Measurements from ENCODE around the gene SCYL1.

The SCYL1 gene

GRCh38 chr11:65572356-65573051, 47.6 kb downstream of the SCYL1 start, which contains the start of gene FAM89B:
FAM89B (plus strand) TSS chr11:65572538; CDS start chr11:65572670, 132 bp downstream.
- peak; percentile 92 for DNase-seq (ENCODE audit: low read depth)
- peak; percentile 24 for TF ChIP-seq POLR2A (IDR thresholded peaks at IDR 0.05; ENCODE audit: extremely low read depth, insufficient read length)
- TF ChIP-seq MYC (IDR thresholded peaks at IDR 0.05; ENCODE audit: low read depth, low read length), result peak; percentile 49
- TF ChIP-seq CTCF (IDR thresholded peaks at IDR 0.05; ENCODE audit: low read depth, low read length), result no peak
- H3K4me3 ChIP-seq (ENCODE audit: low read depth, low read length), result peak within 1 kb of the TSS; percentile 78

- DNase-seq (ENCODE audit: low read depth), result no peak
- H3K4me3 ChIP-seq (ENCODE audit: low read depth, low read length), result peak overlapping the region; percentile 70
- no peak for TF ChIP-seq MYC (IDR thresholded peaks at IDR 0.05; ENCODE audit: low read depth, low read length)
Observed at GRCh38 chr11:65573391-65574079, 48.7 kb downstream of the SCYL1 start.

GRCh38 chr11:65574109-65574810, 49.4 kb downstream of the SCYL1 start:
- TF ChIP-seq MAX (IDR thresholded peaks at IDR 0.05; ENCODE audit: low read depth, low read length) (peak; percentile 22; the same call in 1 of the 2 replicates), POLR2A (IDR thresholded peaks at IDR 0.05; ENCODE audit: extremely low read depth, insufficient read length) (no peak), CTCF (IDR thresholded peaks at IDR 0.05; ENCODE audit: low read depth, low read length) (peak; percentile 57)
- DNase-seq (ENCODE audit: low read depth), result peak; percentile 99
- H3K4me3 ChIP-seq (ENCODE audit: low read depth, low read length), result peak overlapping the region; percentile 62

GRCh38 chr11:65574811-65575567, 50.1 kb downstream of the SCYL1 start:
- DNase-seq (ENCODE audit: low read depth), result no peak
- TF ChIP-seq MYC (IDR thresholded peaks at IDR 0.05; ENCODE audit: low read depth, low read length), result no peak
- TF ChIP-seq CTCF (IDR thresholded peaks at IDR 0.05; ENCODE audit: low read depth, low read length), result no peak
- TF ChIP-seq POLR2A (IDR thresholded peaks at IDR 0.05; ENCODE audit: extremely low read depth, insufficient read length), result no peak
- TF ChIP-seq MAX (IDR thresholded peaks at IDR 0.05; ENCODE audit: low read depth, low read length), result no peak
- peak overlapping the region; percentile 62 for H3K4me3 ChIP-seq (ENCODE audit: low read depth, low read length)

- peak within 1 kb of the TSS; percentile 62 for H3K4me3 ChIP-seq (ENCODE audit: low read depth, low read length)
- no peak for TF ChIP-seq MAX (IDR thresholded peaks at IDR 0.05; ENCODE audit: low read depth, low read length)
- 0 out of 2 replicates have a peak, but pooled peaks have one; percentile 8 for TF ChIP-seq MYC (IDR thresholded peaks at IDR 0.05; ENCODE audit: low read depth, low read length)
- DNase-seq (ENCODE audit: low read depth), result peak; percentile 89
Observed at GRCh38 chr11:65575568-65576231, 50.8 kb downstream of the SCYL1 start, which contains the start of gene EHBP1L1. EHBP1L1 (plus strand) TSS chr11:65576053; CDS start chr11:65576303, 250 bp downstream.

GRCh38 chr11:65576232-65576866, 51.5 kb downstream of the SCYL1 start:
- no peak for TF ChIP-seq MAX (IDR thresholded peaks at IDR 0.05; ENCODE audit: low read depth, low read length)
- no peak for TF ChIP-seq CTCF (IDR thresholded peaks at IDR 0.05; ENCODE audit: low read depth, low read length)
- TF ChIP-seq MYC (IDR thresholded peaks at IDR 0.05; ENCODE audit: low read depth, low read length), result no peak
- no peak for TF ChIP-seq POLR2A (IDR thresholded peaks at IDR 0.05; ENCODE audit: extremely low read depth, insufficient read length)
- H3K4me3 ChIP-seq (ENCODE audit: low read depth, low read length), result peak overlapping the region; percentile 62
- DNase-seq (ENCODE audit: low read depth), result peak; percentile 39

Data from NB4 (cell line).